GM21723 (cell line): ENCODE results near the gene TELO2.
A peak's percentile ranks its signal among the peaks of the same experiment; 100 is the strongest.

Experiments
- ATAC-seq: cut with Tn5 transposase; IDR thresholded peaks from one replicate; pipeline ENCODE4 v1.9.1; 2021; ENCODE audit warnings: mild to moderate bottlenecking, moderate library complexity; ENCODE audit not compliant: unreplicated experiment

The TELO2 gene

GRCh38 chr16:1492923-1493745, at the start of gene TELO2:
Gene TELO2 (plus strand): TSS chr16:1493360. CDS start chr16:1494282, 922 bp downstream.
- peak; percentile 53 for ATAC-seq

DNA sequence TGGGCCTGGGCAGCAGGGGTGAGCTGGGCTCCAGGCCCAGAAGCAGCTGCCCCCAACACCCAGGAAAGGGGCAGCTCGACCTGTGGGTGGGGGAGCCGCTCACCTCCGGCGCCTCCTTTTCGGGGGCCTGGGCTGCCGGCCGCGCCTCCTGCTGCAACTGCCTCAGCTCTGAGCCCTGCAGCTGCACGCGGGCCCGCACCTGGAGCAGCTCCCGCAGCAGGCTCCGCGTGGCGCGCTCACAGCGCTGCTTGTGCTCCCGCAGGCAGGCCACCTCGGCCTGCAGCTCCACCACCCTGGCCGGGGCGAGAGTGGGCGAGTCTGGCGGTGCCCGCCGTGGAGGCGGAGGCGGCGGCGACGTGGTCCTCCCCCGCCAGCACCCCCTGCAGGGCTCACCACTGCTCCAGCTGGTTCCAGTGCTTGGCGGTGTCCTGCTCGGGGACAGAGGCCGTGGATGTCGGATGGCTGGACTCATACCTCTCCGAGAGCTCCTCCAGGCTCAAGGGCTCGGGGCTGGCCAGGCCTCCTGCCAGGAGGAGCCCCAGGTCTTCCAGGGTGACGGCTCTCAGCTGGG, 49.7 kb upstream of the TELO2 start:
- no peak for ATAC-seq

GRCh38 chr16:1443980-1444729, 49.0 kb upstream of the TELO2 start, which contains the start of gene CCDC154:
Gene CCDC154 (minus strand): TSS chr16:1444556. CDS start chr16:1444322, 234 bp downstream.
- no peak for ATAC-seq

DNA sequence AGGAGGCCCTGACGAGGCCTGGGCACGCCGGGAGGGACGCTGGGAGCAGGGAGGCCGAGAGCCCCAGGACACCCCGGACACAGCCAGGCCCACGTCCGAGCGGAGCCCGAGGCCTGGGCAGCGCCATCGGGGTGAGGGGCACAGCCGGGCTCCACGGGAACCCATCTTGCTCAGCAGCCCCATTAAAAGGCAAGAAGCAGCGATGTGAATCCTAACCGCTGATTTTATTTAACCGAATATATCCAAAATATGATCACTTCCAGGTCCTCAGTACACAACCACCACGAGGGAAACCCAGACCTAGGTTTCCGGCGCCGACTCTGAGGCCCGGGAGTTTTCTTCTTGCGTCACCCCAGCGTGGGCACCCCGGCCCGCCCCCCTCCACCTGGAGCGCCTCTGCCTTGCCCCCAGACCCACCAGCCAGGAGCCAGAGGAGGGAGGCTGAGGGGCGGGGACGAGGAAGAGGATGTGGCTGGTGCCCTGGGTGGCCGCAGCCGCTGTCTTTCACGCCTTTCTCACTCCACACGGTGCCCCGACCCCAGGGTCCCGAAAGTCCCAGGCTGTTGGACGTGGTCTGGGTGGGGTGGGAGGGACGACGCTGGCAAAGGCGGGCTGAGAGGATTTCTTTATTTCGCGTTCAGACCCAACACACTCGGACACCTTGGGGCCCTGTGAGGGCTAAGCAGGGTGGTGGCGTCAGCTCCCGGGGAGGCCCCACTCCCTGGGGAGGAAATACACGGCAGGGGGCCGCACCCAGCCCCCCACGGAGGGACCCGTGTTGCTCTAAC, 48.2 kb upstream of the TELO2 start:
- no peak for ATAC-seq

DNA sequence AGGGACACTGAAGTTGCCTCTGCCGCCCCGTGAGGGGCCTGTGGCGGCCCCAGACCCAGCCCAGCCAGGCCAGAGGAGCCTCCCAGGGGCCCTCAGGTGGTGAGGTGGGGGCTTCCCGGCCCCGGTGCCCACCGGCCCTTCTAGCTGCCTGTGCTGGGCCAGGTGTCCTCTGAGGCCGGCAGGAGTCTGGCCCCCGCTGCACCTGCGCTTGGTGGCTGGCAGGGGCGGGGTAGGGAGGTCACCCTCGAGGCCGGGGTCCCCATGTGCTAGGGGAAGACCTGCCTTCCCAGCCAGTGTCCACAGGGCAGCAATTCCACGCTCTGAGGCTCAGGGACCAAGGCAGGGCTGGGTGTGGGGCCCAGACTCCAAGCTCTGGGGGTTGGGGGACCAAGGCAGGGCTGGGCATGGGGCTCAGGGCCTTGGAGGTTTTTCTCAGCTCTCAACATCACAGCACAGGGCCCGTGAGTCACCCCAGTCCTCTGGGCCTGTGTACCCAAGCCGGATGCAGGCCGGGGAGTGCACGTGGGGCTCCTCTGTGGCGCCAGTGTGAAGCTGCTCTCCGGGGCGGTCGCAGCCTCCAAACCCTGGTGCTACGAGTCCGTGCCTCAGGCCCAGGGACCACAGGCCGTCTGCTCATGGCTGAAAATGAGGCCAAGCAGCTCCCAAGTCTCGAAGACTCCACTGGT, 47.5 kb upstream of the TELO2 start:
- no peak for ATAC-seq

DNA sequence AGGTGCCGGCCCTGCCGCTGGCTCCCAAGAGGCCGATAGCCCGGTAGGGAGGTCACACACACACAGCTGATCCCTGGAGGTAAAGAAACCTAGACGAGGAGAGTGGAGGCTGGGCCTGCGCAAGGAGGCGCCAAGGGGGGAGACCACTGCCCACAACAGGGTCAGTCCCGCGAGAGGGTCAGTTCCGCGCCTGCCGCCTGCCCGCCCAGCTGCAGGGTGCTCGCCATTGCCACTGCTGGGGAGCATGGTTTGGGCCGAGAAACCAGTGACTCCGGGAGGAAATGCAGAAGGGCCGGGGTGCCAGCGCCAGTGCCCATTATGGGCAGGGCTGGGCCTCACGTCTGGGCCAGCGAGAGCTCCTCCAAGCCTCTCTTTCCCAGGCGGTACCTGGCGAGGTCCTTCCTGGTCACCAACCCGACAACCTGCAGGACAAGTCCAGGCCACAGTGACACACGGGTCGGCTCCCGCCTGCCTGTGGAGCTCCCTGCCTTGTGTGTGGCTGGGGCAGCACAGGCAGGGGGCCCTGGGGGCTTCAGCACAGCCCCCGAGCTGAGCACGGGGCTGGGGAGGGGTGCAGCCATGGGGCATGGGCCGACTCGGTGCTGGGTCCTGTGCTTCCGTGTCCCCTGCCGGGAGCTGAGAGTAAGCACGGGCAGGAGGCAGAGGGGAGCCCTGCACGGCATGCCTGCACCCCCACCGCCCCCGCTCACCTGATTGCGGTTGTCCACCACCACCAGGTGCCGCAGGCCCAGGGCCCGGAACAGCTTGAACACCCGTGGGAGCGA, 46.7 kb upstream of the TELO2 start:
- no peak for ATAC-seq

DNA sequence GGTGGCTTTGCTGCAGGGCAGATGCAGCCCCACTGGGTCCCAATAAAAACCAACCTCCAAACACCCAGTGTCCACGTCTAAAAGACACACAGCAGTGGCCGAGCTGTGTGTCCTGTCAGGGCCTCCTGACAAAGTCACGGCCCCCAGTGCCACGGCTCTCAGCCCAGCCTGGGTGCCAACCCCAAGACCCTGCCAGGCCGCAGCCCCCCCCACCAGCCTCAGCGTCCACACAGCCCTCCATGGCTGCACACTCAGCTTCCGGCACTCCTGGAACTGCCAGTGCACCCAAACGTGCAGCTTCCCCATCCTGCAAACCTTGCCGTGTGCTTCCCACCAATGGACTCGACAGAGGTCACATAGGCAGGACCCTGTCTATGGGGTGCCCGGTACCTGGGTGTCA, 45.2 kb upstream of the TELO2 start:
- ATAC-seq = no peak

- ATAC-seq = no peak
Observed at GRCh38 chr16:1448536-1449116, 44.5 kb upstream of the TELO2 start.

DNA sequence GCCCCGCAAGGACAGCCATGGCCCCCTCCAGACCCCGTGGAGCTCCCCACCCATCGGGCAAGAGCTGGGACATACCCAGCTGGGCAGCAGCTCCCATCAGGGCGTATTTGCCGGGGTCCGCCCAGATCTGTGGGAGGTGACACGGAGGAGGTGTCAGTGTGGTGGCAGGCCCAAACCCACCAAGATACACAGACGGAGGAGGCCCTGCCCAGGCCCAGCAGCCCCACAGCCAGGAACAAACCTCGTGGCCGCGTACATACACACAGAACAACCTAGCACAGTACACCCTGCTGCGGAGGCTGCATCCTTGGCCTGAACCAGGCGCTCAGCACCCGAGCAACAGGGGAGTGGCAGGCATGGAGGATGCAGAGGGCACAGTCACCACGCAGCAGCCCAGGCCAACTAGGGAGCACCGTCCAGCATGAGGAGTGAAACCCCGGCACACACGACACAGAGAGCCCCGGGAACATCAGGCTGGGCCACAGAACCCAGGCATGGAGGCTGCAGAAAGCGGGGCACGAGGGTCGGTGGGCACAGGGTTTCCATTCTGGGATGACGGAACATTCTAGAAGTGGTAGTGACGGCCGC, 43.9 kb upstream of the TELO2 start:
- ATAC-seq = no peak

- no peak for ATAC-seq
Observed at GRCh38 chr16:1450218-1450617, 42.9 kb upstream of the TELO2 start.

DNA sequence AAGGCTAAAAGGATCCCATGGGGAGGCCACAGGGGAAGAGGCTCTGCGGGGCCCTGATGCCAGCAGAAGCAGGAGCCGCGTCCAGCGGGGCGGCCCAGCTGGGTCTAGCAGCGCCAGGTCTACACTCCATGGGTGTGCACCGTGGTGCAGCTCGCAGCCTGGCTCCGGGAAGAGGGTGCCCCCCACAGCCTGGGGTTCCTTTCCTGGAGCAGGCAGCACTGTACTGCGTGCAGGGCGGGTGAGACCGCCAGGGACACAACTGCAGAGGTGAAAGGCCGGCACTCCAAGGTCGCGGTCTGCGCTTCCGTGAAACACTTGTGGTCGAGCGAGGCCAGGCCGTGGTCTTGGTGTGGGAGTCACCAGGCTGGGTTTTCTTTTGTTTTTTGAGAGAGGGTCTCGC, 42.3 kb upstream of the TELO2 start:
- no peak for ATAC-seq

DNA sequence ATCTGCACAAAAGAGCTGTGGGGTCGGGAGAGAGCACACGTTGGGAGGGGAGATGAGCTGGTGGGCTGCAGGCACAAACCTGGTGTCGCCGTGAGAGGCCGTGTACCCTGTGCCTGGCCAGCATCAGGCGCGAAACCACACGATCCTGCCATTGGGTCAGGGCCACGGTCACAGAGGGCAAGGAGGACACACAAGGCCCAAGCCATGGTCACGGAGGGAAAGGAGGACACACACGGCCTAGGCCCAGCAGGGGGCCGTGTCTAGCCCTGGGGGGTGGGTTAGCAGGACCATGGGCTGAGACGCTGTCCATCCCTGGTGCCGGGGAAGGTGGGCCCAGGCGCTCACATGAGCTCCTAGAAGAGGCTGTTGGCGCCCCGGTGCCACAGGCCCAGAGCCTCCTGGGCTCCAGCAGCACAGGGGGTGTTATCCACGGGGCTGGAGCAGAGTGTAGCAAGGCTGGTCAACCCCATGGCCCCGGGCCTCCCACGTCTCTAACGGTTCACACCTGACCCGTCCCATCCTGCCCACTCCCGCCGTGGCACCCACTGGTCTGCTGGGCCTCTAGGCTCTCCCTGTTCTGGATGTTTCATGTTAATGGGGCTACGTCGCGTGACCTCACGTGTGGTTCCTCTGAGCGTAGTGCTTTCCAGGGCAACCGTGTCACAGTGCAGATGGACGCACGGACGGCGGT, 41.3 kb upstream of the TELO2 start:
- ATAC-seq = no peak

GRCh38 chr16:1452530-1452929, 40.6 kb upstream of the TELO2 start:
- ATAC-seq = no peak

DNA sequence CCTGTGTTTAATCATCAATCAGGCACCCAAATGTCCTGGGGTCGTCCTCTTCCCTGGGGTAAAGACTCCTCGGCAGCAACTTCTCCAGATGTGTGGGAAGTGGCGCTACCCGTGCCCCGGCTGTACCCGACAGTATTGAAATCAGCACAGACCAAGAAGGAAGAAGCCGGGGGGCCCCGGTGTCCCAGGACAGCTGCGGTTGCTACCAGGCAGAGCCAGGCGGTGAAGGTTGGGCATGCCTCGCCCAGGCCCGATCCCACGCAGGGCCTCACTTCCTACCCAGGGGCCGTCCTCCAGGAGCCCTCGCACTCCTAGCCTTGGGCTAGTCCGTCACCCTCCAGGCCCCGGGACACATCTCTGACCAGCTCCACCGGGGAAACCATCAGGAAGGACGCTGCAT, 39.8 kb upstream of the TELO2 start:
- no peak for ATAC-seq

- ATAC-seq = no peak
Observed at GRCh38 chr16:1454561-1454960, 38.6 kb upstream of the TELO2 start.

- ATAC-seq = no peak
Observed at GRCh38 chr16:1455190-1456171, 37.7 kb upstream of the TELO2 start.

- ATAC-seq = no peak
Observed at GRCh38 chr16:1456951-1457350, 36.2 kb upstream of the TELO2 start.
